ENCODE results near the gene TMEM62.
A peak's percentile ranks its signal among the peaks of the same experiment; 100 is the strongest.
"Not testable (repeated sequence)": the region's sequence is repeated elsewhere in the genome, so short reads cannot be mapped to it uniquely, and the experiment has no call there.

The TMEM62 gene

DNA sequence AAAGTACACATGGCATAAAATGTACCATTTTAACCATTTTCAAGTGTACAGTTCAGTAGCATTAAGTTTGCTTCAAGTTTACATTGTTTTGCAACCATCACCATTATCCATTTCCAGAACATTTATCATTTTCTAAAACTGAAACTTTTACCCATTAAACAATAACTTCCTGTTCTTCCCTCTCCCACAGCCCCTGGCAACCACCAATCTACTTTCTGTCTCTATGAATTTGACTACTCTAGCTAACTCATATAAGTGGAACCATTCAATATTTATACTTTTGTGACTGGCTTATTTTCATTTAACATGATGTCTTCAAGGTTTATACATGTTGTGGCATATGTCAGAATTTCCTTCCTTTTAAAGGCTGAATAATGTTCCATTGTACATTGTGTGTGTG is 19.9 kb downstream of the TMEM62 start:
- no peak for DNase-seq (ENCODE audit: low read depth)
- H3K4me3 ChIP-seq (ENCODE audit: low read length) = no peak overlapping the region
- TF ChIP-seq, protein P1, sequence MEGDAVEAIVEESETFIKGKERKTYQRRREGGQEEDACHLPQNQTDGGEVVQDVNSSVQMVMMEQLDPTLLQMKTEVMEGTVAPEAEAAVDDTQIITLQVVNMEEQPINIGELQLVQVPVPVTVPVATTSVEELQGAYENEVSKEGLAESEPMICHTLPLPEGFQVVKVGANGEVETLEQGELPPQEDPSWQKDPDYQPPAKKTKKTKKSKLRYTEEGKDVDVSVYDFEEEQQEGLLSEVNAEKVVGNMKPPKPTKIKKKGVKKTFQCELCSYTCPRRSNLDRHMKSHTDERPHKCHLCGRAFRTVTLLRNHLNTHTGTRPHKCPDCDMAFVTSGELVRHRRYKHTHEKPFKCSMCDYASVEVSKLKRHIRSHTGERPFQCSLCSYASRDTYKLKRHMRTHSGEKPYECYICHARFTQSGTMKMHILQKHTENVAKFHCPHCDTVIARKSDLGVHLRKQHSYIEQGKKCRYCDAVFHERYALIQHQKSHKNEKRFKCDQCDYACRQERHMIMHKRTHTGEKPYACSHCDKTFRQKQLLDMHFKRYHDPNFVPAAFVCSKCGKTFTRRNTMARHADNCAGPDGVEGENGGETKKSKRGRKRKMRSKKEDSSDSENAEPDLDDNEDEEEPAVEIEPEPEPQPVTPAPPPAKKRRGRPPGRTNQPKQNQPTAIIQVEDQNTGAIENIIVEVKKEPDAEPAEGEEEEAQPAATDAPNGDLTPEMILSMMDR (conservative IDR thresholded peaks at IDR 0.05; ENCODE audit: low read length) = no peak

DNA sequence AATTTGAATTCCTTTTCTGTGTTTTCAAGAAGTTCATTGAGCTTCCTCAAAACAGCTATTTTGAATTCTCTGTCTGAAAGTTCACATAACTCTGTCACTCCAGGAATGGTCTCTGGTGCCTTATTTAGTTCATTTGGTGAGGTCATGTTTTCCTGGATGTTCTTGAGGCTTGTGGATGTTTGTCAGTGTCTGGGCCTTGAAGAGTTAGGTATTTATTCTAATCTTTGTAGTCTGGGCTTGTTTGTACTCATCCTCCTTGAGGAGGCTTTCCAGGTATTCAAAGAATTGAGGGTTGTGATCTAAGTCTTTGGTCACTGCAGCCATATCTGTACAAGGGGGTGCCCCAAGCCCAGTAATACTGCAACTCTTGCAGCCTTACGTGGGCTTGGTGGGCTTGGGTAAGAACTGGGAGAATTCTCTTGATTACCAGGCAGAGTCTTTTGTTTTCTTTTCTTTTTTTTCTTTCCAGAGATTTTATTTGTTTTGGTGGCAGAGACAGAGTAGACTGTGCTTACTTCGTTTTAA is 32.5 kb downstream of the TMEM62 start:
- TF ChIP-seq, protein P1 (conservative IDR thresholded peaks at IDR 0.05; ENCODE audit: low read length) = no peak
- no peak overlapping the region for H3K4me3 ChIP-seq (ENCODE audit: low read length)
- DNase-seq (ENCODE audit: low read depth) = no peak

DNA sequence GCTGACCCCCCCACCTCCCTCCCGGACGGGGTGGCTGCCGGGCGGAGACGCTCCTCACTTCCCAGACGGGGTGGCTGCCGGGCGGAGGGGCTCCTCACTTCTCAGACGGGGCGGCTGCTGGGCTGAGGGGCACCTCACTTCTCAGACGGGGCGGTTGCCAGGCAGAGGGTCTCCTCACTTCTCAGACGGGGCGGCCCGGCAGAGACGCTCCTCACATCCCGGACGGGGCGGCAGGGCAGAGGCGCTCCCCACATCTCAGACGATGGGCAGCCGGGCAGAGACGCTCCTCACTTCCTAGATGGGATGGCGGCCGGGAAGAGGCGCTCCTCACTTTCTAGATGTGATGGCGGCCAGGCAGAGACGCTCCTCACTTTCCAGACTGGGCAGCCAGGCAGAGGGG is 33.9 kb downstream of the TMEM62 start:
- H3K4me3 ChIP-seq (ENCODE audit: low read length); DNase-seq (ENCODE audit: low read depth): not testable (repeated sequence)

DNA sequence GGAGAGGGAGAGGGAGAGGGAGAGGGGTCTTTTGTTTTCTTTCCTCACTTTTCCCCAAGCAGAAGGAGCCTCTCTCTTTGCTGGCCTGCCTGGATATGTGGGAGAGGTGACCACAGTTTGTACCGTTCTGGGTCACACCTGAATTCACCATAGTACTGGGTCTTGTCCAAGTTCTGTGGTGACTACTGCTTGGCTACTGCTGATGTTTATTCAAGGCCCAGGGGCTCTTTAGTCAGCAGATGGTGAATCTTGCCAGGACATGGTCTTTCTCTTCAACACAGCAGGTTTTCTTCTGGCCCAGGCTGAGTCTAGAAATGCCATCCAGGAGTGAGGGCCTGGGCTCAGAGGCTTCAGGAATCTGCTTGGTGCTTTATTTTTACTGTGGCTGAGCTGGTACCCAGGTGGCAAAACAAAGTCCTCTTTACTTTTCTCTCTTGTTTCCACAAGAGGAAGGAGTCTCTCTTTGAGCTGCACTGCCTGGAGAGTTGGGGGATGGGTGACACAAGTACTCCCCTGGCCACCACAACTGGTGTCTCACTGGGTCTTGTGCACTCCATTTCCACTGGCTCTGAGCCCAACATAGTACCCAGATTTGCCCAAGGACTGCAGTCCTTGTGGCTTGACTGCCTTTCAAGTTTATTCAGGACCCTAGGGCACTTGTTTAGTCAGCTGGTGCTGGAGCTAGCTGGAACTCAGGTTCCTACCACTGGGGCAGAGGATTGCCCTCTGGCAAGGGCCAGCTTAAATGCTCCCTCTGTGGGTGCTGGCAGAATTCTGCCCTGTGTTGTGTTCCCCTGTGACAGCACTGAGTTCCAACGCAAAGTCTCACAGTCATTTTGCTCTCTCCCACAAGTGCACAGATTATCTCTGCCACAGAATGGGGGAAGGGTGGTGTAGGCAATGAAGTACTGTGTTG is 35.1 kb downstream of the TMEM62 start:
- TF ChIP-seq, protein P1 (conservative IDR thresholded peaks at IDR 0.05; ENCODE audit: low read length) = no peak
- H3K4me3 ChIP-seq (ENCODE audit: low read length) = no peak overlapping the region
- DNase-seq (ENCODE audit: low read depth) = peak; percentile 11

DNA sequence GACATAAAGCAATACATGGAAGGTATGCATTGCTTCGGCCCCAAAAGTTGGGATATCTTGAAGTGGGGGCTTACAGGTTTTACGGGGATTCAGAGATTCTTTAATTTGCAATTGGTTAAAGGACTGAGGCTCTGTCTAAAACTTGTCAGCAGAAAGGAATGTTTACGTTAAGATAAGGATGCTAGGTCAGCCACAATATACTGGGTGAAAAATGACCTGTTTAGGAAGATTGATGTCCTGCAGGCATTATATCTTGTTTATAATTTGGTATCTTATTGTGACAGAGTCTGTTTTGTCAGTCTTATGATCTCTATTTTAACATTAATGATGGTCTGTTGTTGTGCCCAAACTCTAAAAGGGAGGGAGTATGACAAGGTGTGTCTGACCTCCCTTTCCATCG is 36.5 kb downstream of the TMEM62 start:
- no peak for DNase-seq (ENCODE audit: low read depth)
- TF ChIP-seq, protein P1 (conservative IDR thresholded peaks at IDR 0.05; ENCODE audit: low read length) = no peak
- no peak overlapping the region for H3K4me3 ChIP-seq (ENCODE audit: low read length)

DNA sequence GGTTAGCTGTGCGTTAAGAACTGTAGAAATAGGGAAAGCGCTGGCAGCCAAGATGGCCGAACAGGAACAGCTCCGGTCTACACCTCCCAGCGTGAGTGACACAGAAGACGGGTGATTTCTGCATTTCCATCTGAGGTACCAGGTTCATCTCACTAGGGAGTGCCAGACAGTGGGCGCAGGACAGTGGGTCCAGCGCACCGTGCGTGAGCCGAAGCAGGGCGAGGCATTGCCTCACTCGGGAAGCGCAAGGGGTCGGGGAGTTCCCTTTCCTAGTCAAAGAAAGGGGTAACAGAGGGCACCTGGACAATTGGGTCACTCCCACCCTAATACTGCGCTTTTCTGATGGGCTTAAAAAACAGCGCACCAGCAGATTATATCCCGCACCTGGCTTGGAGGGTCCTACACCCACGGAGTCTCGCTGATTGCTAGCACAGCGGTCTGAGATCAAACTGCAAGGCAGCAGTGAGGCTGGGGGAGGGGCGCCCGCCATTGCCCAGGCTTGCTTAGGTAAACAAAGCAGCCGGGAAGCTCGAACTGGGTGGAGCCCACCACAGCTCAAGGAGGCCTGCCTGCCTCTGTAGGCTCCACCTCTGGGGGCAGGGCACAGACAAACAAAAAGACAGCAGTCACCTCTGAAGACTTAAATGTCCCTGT is 42.4 kb downstream of the TMEM62 start:
- not testable (repeated sequence) for DNase-seq (ENCODE audit: low read depth); H3K4me3 ChIP-seq (ENCODE audit: low read length)

DNA sequence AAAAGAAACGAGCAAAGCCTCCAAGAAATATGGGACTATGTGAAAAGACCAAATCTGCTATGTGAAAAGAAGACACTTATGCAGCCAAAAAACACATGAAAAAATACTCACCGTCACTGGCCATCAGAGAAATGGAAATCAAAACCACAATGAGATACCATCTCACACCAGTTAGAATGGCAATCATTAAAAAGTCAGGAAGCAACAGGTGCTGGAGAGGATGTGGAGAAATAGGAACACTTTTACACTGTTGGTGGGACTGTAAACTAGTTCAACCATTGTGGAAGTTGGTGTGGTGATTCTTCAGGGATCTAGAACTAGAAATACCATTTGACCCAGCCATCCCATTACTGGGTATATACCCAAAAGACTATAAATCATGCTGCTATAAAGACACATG is 43.8 kb downstream of the TMEM62 start:
- DNase-seq (ENCODE audit: low read depth); H3K4me3 ChIP-seq (ENCODE audit: low read length): not testable (repeated sequence)

DNA sequence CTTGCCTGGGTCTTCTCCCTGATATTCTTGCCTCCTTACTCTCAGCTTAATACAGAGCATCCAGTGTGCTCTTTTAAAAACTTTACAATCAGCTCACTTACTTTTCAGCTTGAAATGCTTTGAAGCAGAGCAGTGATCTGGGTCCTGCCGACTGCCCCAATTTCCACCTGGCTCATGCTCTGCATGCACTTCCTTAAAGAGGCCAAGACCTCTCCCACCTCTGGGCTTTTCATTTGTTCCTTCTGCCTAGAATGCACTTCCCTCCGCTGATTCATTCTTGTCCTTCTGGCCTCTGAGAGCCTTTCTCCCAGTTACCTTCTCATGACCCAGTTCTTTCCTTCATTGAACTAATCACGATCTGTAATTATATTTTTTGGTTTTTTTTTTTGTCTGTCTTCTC is 49.9 kb downstream of the TMEM62 start:
- no peak overlapping the region for H3K4me3 ChIP-seq (ENCODE audit: low read length)
- DNase-seq (ENCODE audit: low read depth) = no peak
- TF ChIP-seq, protein P1 (conservative IDR thresholded peaks at IDR 0.05; ENCODE audit: low read length) = no peak

Data from AG10803 (cell line).